PFSK-1 (cell line): ENCODE measurements around the gene TMEM169.

Source experiments
- FOXP2 ChIP-seq: optimal IDR thresholded peaks from 2 replicates; pipeline ENCODE3; 2011; ENCODE audit warnings: borderline replicate concordance, control low read depth, inconsistent platforms; ENCODE audit not compliant: insufficient read depth; ENCODE audit errors: extremely low read length, extremely low read depth
- POLR2AphosphoS5 ChIP-seq: IDR thresholded peaks from 2 replicates; pipeline ENCODE4 v1.6.1; 2012; ENCODE audit warnings: low read depth, mild to moderate bottlenecking, control low read depth, low read length, moderate library complexity
- SIN3A ChIP-seq: IDR thresholded peaks from 2 replicates; pipeline ENCODE4 v1.6.1; 2012; ENCODE audit warnings: mild to moderate bottlenecking, low read length, moderate library complexity, borderline replicate concordance; ENCODE audit not compliant: insufficient read depth
- TAF1 ChIP-seq: IDR thresholded peaks from 2 replicates; pipeline ENCODE4 v1.6.1; 2012; ENCODE audit warnings: low read length, control low read depth, borderline replicate concordance; ENCODE audit not compliant: insufficient read depth
- TF ChIP-seq, protein P1 (sequence below), 2 experiments: IDR thresholded peaks; 2 replicates each; pipeline versions ENCODE4 v1.6.1 to v1.8.0; 2011 to 2012; ENCODE audit warnings: low read depth in 2 of 2, low read length in 2 of 2, control low read depth in 1 of 2, inconsistent platforms in 1 of 2, mild to moderate bottlenecking in 1 of 2, moderate library complexity in 1 of 2; ENCODE audit not compliant: insufficient read depth in 1 of 2

Gene TMEM169

DNA sequence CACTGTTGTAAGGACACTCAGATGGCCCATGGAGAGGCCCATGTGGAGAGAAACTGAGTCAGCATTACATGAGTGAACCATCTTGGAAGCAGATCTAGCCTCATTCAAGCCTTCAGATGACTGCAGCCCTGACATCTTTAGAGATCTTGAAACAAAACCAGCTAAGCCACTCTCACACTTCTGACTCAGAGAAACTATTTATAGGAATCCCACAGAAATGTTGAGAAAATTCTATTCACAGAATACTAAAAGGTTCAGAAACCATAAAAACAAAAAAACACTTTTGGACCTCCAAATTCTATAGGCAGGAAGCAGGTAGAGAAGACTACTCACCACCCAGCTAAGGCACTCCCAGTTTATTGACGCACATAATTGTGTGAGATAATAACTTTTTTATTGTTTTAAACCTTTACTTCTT is 8.7 kb downstream of the TMEM169 start:
- TF ChIP-seq TAF1 (no peak), POLR2AphosphoS5 (no peak), SIN3A (no peak), FOXP2 (no peak)
- TF ChIP-seq, protein P1, sequence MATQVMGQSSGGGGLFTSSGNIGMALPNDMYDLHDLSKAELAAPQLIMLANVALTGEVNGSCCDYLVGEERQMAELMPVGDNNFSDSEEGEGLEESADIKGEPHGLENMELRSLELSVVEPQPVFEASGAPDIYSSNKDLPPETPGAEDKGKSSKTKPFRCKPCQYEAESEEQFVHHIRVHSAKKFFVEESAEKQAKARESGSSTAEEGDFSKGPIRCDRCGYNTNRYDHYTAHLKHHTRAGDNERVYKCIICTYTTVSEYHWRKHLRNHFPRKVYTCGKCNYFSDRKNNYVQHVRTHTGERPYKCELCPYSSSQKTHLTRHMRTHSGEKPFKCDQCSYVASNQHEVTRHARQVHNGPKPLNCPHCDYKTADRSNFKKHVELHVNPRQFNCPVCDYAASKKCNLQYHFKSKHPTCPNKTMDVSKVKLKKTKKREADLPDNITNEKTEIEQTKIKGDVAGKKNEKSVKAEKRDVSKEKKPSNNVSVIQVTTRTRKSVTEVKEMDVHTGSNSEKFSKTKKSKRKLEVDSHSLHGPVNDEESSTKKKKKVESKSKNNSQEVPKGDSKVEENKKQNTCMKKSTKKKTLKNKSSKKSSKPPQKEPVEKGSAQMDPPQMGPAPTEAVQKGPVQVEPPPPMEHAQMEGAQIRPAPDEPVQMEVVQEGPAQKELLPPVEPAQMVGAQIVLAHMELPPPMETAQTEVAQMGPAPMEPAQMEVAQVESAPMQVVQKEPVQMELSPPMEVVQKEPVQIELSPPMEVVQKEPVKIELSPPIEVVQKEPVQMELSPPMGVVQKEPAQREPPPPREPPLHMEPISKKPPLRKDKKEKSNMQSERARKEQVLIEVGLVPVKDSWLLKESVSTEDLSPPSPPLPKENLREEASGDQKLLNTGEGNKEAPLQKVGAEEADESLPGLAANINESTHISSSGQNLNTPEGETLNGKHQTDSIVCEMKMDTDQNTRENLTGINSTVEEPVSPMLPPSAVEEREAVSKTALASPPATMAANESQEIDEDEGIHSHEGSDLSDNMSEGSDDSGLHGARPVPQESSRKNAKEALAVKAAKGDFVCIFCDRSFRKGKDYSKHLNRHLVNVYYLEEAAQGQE (IDR thresholded peaks at IDR 0.05; ENCODE audit: insufficient read depth in 1 of 2, low read depth in 2 of 2, low read length in 2 of 2) = no peak

DNA sequence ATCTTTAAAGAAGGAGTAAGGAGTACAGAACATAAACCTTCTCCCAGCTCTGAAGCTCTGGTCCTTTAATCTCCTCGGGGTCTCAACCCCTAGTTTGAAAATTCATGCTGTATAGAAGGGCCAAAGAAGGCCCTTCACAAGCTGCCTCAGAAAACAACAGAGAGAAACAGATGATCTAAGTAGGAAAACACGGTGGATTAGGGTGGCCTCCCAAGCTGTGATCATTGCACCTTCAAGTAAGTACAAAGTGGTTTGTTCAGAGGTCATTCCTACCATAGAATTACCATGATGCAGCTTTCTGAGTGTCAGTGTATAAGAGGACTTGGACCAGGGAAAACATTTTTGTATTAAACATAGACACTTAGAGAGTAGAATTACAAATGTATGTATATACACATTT is 10.9 kb downstream of the TMEM169 start:
- TF ChIP-seq TAF1 = no peak
- TF ChIP-seq POLR2AphosphoS5 = no peak
- TF ChIP-seq SIN3A = no peak
- no peak for TF ChIP-seq FOXP2
- TF ChIP-seq, protein P1 (IDR thresholded peaks at IDR 0.05; ENCODE audit: insufficient read depth in 1 of 2, low read depth in 2 of 2, low read length in 2 of 2) = no peak

DNA sequence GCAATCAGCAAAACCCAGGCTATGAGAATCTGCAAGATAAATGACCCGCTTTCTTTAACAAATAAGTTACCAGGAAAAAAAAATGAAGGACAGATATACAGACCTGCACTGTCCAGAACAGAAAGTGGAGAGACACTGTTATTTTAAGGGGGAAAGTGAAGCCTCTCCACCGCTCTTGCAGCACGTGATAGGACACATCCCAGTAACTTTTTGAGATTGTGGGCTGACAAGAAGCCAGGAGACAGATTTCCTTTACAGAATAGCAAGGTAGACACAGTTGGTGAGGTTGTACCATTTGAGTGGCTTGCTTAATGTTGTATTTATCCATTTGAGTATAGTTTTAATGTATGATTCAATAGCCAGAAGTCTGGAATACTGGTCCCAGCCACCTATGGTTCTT is 13.0 kb downstream of the TMEM169 start:
- TF ChIP-seq POLR2AphosphoS5 (no peak), TAF1 (no peak), SIN3A (no peak), FOXP2 (no peak)
- TF ChIP-seq, protein P1 (IDR thresholded peaks at IDR 0.05; ENCODE audit: insufficient read depth in 1 of 2, low read depth in 2 of 2, low read length in 2 of 2) = no peak

DNA sequence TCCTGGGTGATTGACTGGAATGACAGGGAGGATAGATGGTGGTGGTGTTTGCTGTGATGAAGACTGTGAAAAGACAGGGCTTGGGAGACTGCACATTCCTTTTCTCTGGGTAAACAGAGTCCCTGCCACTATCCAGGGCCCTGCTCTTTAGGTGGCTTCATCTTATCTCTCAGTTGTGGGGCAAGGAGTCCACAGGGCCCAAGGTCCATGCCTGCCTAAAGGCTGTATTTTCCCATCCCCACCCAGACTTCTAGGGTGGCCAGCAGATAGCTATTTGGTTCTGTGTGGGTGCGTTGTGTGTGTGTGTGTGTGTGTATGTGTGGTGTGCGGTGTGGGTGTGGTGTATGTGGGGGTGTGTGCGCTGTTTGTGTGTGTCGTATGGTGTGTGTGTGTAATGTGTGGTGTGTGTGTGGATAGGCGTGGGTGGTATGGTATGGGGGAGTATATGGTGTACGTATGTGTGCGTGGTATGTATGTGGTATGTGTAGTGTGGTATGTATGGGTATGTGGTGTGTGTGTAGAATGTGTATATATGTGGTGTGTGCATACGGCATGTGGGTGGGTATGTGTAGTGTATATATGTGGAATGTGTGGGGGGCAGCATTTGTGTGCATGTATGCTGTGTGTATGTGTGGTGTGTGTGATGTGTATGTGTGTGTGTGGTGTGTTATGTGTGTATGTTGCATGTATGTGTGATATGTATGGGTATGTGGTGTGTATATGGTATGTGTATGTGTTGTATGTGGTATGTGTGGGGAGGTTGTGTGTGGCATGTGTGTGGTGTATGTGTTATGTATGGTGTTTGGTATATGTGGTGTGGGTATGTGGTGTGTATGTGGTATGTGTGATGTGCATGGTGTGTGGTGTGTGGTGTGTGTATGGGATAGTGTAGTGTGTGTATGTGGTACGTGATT is 17.0 kb downstream of the TMEM169 start:
- TF ChIP-seq SIN3A (no peak), POLR2AphosphoS5 (no peak)

DNA sequence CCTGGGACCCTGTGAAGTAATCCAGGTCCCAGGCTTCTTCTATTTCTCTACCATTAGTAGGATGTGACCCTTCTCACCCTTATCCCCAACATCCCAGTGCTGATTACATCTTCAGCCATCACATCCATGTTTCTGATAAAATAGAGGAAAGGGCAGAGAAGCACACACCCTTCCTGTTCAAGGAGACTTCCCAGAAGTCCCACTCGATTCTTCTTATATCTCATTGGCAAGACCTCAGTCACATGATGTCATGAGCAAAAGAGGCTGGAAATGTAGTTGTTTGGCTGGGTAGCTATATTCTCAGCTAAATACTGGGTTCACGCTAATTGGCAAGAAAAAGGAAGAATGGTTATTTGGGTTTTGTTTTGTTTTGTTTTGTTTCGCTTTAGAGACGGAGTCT is 19.4 kb downstream of the TMEM169 start:
- no peak for TF ChIP-seq FOXP2
- TF ChIP-seq POLR2AphosphoS5 = no peak
- no peak for TF ChIP-seq SIN3A
- TF ChIP-seq, protein P1 (IDR thresholded peaks at IDR 0.05; ENCODE audit: insufficient read depth in 1 of 2, low read depth in 2 of 2, low read length in 2 of 2) = no peak
- no peak for TF ChIP-seq TAF1
